ENCODE results near the gene KLC4. TPM values are rescaled to one million over a fixed set of nuclear protein-coding genes. Genes with fewer than 3 reads are reported as not detected.

Gene KLC4
- total RNA-seq, 1 donor from 2014 or later = 36.1 TPM

DNA sequence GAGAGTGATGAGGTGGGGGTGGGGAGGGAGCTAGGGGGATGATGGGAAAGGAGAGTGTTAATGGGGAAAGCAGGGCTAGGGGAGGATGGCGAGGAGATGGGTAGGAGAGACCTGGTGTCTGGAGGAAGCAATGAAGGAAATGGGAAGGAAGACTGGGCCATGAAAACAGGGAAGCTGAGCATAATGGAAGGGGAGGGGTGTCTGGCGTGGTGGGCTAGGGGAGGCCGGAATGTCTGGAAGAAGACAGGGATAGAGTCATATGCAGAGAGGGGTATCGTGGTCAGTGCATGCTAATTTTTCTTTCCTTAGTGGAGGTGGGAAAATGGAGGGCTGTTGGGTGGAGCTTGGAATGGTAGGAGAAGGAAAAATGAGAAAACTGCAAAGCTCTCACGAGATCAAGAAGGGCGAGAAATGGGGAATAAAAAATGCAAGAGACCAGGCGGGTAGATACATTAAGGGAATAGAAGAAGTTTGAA, 45.0 kb upstream of the KLC4 start:
- peak overlapping the region; percentile 83 for H3K4me3 ChIP-seq
- H3K36me3 ChIP-seq = peaks cover 51% of the 10 kb centered on the region
- peaks cover 61% of the 10 kb centered on the region for H3K4me1 ChIP-seq
- H3K27ac ChIP-seq (replicated peaks) = peak overlapping the region; percentile 89
- DNase-seq = no peak
- intact Hi-C loops (cut with micrococcal nuclease) = no loop called here
- no peaks in the 10 kb centered on the region for H3K9me3 ChIP-seq (replicated peaks)
- H3K27me3 ChIP-seq (ENCODE audit: low read depth) = no peaks in the 10 kb centered on the region
- TF ChIP-seq, protein P1, sequence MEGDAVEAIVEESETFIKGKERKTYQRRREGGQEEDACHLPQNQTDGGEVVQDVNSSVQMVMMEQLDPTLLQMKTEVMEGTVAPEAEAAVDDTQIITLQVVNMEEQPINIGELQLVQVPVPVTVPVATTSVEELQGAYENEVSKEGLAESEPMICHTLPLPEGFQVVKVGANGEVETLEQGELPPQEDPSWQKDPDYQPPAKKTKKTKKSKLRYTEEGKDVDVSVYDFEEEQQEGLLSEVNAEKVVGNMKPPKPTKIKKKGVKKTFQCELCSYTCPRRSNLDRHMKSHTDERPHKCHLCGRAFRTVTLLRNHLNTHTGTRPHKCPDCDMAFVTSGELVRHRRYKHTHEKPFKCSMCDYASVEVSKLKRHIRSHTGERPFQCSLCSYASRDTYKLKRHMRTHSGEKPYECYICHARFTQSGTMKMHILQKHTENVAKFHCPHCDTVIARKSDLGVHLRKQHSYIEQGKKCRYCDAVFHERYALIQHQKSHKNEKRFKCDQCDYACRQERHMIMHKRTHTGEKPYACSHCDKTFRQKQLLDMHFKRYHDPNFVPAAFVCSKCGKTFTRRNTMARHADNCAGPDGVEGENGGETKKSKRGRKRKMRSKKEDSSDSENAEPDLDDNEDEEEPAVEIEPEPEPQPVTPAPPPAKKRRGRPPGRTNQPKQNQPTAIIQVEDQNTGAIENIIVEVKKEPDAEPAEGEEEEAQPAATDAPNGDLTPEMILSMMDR (IDR thresholded peaks at IDR 0.05; ENCODE audit: borderline replicate concordance) = no peak

DNA sequence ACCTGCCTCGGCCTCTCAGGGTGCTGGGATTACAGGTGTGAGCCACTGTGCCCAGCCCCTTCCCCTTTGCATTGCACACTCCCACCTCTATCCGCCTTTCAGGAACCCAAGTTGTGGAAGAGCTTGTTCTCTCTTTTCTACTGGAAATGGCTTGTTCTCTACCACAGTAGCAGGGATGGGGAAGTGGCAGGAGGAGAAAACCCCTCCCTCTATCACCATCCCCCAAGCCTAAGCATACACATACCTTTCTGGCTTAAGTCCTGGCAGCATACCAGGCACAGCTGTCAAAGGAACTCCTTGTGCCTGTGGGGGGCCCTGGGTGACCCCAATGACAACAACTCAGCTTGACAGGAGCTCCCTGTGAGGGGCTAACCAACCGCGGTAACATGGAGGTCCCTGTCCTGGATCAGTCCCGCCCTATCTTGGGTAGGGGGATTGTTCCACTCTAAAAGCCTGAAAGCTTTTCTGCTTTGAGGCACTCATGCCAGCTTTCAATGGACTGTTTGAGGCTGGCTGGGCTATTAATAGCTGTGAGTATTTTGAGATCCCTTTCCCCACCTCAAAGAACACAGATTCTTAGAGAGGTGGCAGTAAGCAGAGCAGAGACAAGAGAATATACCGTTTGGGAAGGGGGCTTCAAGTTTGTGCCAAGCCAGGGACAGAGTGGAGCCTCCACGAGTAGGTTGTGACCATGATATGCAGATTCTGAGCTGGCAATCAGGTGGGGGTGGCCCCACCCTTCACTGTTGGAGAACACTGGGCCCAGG, 43.1 kb upstream of the KLC4 start:
- peak overlapping the region; percentile 83 for H3K4me3 ChIP-seq
- DNase-seq = no peak
- TF ChIP-seq, protein P1 (IDR thresholded peaks at IDR 0.05; ENCODE audit: borderline replicate concordance) = no peak
- peaks cover 48% of the 10 kb centered on the region for H3K36me3 ChIP-seq
- no peaks in the 10 kb centered on the region for H3K9me3 ChIP-seq (replicated peaks)
- H3K27me3 ChIP-seq (ENCODE audit: low read depth) = no peaks in the 10 kb centered on the region
- H3K4me1 ChIP-seq = peaks cover 70% of the 10 kb centered on the region
- intact Hi-C loops (cut with micrococcal nuclease) = no loop called here
- peak overlapping the region; percentile 89 for H3K27ac ChIP-seq (replicated peaks)

DNA sequence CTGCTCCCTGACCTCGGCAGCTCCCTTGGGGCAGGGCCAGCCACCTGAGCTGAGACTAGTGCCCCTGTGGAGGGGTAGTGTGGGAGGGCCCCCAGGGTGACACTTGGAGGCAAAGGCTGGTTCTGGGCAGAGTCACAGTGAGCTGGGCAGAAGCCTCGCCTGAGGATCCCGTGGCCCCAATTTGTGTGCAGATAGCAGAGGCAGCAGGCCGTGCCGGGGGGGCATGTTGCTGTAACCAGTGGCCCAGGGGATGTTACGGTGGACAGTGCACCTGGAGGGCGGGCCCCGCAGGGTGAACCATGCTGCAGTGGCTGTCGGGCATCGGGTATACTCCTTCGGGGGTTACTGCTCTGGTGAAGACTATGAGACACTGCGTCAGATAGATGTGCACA, 42.5 kb upstream of the KLC4 start:
- peaks cover 75% of the 10 kb centered on the region for H3K4me1 ChIP-seq
- H3K4me3 ChIP-seq = peak overlapping the region; percentile 83
- H3K27ac ChIP-seq (replicated peaks) = peak overlapping the region; percentile 89
- no peaks in the 10 kb centered on the region for H3K9me3 ChIP-seq (replicated peaks)
- H3K36me3 ChIP-seq = peaks cover 42% of the 10 kb centered on the region
- intact Hi-C loops (cut with micrococcal nuclease) = no loop called here
- peak; percentile 40 for DNase-seq
- no peaks in the 10 kb centered on the region for H3K27me3 ChIP-seq (ENCODE audit: low read depth)
- TF ChIP-seq, protein P1 (IDR thresholded peaks at IDR 0.05; ENCODE audit: borderline replicate concordance) = no peak

DNA sequence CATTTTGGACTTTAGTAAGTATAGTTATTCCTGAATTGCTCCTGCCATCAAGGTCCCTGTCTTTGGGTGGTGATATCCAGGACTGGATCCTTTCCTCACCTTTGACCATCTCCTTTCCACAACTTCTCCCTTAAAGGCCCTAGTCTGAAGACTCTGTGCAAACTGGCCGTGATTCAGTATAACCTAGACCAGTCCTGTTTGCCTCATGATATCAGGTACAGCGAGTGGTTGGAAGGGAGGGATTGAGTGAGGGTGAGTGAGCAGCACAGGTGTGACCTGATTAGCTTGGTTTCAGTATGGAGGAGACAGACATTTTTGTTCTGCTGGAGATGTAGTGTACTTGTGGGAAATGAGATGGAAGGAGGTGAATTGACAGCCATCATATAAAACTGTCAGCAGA, 40.3 kb upstream of the KLC4 start:
- intact Hi-C loops (cut with micrococcal nuclease) = no loop called here
- TF ChIP-seq, protein P1 (IDR thresholded peaks at IDR 0.05; ENCODE audit: borderline replicate concordance) = no peak
- Histone ChIP-seq H3K27me3 (ENCODE audit: low read depth) (no peaks in the 10 kb centered on the region), H3K4me3 (no peak overlapping the region), H3K36me3 (peaks cover 38% of the 10 kb centered on the region), H3K4me1 (peaks cover 80% of the 10 kb centered on the region), H3K9me3 (replicated peaks) (no peaks in the 10 kb centered on the region), H3K27ac (replicated peaks) (no peak overlapping the region)
- DNase-seq = no peak

DNA sequence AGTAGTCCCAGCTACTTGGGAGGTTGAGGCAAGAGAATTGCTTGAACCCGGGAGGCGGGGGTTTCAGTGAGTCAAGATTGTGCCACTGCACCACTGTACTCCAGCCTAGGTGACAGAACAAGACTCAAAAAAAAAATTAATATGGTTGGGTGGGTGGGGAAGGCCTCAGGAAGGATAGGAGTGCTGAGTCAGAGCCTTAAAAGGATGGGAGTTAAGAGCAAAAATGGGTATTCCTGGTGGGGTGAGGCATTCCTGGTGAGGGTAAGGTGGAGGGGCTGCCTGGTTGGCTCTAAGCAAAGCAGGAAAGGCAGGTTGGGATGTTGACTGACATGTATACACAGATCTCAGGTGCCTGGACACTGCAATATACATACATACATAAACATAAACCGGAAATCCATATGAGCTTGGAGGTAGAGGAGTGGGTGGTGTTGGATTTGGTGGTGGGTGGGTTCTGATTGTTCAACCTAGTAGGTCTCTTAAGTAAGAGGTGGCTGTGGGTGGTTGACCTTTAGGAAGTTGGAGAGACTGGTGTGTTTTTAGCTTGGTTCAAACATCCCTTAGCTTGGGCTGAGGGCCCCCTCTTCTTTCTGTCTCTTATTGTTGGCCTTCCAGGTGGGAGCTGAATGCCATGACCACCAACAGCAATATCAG, 39.3 kb upstream of the KLC4 start:
- no peak overlapping the region for H3K4me3 ChIP-seq
- intact Hi-C loops (cut with micrococcal nuclease) = no loop called here
- no peaks in the 10 kb centered on the region for H3K9me3 ChIP-seq (replicated peaks)
- no peak for DNase-seq
- H3K4me1 ChIP-seq = peaks cover 74% of the 10 kb centered on the region
- TF ChIP-seq, protein P1 (IDR thresholded peaks at IDR 0.05; ENCODE audit: borderline replicate concordance) = no peak
- H3K36me3 ChIP-seq = peaks cover 49% of the 10 kb centered on the region
- peak overlapping the region; percentile 88 for H3K27ac ChIP-seq (replicated peaks)
- H3K27me3 ChIP-seq (ENCODE audit: low read depth) = no peaks in the 10 kb centered on the region

Data from left ventricle myocardium inferior (tissue), 1 donor.